Measurements from ENCODE around the gene MLLT10.

MLLT10 gene

DNA sequence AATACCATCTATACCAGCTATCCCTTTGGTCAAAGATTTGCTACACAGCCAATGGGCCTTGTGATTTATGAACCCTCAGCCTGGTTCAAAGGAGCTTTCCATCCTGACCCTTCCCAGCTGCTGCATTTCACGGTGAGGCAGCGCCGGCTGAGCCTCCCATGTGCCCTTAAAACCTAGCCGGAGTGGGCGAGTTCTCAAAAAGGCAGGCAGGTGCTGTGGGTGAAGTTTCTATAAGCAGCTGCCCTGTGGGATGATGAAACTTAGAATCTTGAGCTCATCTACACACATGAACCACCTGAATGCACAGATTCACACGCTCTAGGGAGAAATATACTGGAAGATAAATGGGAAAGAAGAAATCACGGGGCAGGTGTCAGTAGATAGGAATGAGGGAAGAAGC lies 224.7 kb downstream of the MLLT10 start:
- H3K4me3 ChIP-seq (ENCODE audit: low read depth, low read length): no peak overlapping the region
- no peak for DNase-seq (ENCODE audit: low read depth)
- TF ChIP-seq, protein P1, sequence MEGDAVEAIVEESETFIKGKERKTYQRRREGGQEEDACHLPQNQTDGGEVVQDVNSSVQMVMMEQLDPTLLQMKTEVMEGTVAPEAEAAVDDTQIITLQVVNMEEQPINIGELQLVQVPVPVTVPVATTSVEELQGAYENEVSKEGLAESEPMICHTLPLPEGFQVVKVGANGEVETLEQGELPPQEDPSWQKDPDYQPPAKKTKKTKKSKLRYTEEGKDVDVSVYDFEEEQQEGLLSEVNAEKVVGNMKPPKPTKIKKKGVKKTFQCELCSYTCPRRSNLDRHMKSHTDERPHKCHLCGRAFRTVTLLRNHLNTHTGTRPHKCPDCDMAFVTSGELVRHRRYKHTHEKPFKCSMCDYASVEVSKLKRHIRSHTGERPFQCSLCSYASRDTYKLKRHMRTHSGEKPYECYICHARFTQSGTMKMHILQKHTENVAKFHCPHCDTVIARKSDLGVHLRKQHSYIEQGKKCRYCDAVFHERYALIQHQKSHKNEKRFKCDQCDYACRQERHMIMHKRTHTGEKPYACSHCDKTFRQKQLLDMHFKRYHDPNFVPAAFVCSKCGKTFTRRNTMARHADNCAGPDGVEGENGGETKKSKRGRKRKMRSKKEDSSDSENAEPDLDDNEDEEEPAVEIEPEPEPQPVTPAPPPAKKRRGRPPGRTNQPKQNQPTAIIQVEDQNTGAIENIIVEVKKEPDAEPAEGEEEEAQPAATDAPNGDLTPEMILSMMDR (IDR thresholded peaks at IDR 0.05; ENCODE audit: low read depth, low read length): no peak
- TF ChIP-seq POLR2A (IDR thresholded peaks at IDR 0.05; ENCODE audit: extremely low read depth, insufficient read length) (no peak), MYC (IDR thresholded peaks at IDR 0.05; ENCODE audit: low read depth, low read length) (no peak)
- TF ChIP-seq, protein P2, sequence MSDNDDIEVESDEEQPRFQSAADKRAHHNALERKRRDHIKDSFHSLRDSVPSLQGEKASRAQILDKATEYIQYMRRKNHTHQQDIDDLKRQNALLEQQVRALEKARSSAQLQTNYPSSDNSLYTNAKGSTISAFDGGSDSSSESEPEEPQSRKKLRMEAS (IDR thresholded peaks at IDR 0.05; ENCODE audit: low read depth, low read length): no peak

GRCh38 chr10:21759232-21759631 lies 225.2 kb downstream of the MLLT10 start:
- no peak for DNase-seq (ENCODE audit: low read depth)
- TF ChIP-seq, protein P2 (IDR thresholded peaks at IDR 0.05; ENCODE audit: low read depth, low read length): no peak
- TF ChIP-seq, protein P1 (IDR thresholded peaks at IDR 0.05; ENCODE audit: low read depth, low read length): no peak
- TF ChIP-seq MYC (IDR thresholded peaks at IDR 0.05; ENCODE audit: low read depth, low read length) (no peak), POLR2A (IDR thresholded peaks at IDR 0.05; ENCODE audit: extremely low read depth, insufficient read length) (no peak)
- no peak overlapping the region for H3K4me3 ChIP-seq (ENCODE audit: low read depth, low read length)

DNA sequence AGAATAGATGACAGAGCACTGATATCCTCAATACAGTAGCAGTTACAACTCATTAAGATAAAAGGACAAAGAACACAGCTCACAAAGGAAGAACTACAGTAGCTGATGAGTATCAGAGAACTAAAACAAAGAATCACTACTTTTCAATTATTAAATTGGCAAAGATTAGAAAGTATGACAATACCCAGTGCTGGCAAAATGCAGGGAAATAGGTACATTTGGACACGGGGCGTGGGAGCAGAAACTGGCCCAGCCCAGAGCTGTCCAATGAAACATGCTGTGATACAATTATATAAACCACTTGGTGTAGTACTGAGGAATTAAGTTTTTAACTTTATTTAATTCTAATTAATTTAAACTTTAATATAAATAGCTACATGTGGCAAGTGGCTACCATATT lies 226.3 kb downstream of the MLLT10 start:
- no peak overlapping the region for H3K4me3 ChIP-seq (ENCODE audit: low read depth, low read length)
- no peak for DNase-seq (ENCODE audit: low read depth)
- TF ChIP-seq, protein P1 (IDR thresholded peaks at IDR 0.05; ENCODE audit: low read depth, low read length): no peak
- TF ChIP-seq, protein P2 (IDR thresholded peaks at IDR 0.05; ENCODE audit: low read depth, low read length): no peak

DNA sequence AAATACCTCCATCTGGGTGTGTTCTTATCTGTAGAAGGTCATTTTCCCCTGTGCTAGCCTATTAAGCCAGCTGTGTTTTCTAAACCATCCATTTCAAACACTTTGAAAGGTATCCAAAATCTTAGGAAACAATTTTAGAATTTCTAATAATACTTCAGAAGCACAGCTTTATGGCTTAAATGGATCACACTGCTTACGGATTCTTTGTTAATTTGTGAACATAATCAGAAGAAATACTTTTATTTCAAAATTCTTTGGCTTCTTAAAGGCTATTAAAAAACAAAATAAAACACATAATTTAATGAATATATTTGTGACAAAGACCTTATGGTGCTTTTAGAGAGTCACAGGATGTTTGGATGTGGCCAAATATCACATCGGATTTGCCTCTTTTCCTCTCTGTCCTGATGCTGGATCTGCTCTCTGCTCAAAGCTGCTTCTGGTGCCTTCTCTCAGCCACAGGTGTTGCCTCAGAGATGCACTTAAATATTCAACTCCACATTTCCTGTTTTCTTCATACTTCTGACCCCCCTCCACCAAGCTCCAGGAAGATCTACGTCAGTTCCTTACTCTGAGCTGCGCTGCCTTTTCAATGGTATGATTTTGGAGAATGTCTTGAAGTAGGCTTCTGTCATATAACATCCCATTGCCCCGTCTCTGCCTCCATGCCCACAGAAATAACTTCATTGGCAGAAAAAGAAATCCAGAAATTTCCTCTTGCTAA lies 230.6 kb downstream of the MLLT10 start:
- no peak for TF ChIP-seq MYC (IDR thresholded peaks at IDR 0.05; ENCODE audit: low read depth, low read length)
- TF ChIP-seq, protein P1 (IDR thresholded peaks at IDR 0.05; ENCODE audit: low read depth, low read length): no peak
- TF ChIP-seq POLR2A (IDR thresholded peaks at IDR 0.05; ENCODE audit: extremely low read depth, insufficient read length): no peak
- TF ChIP-seq, protein P2 (IDR thresholded peaks at IDR 0.05; ENCODE audit: low read depth, low read length): no peak
- DNase-seq (ENCODE audit: low read depth): no peak
- no peak overlapping the region for H3K4me3 ChIP-seq (ENCODE audit: low read depth, low read length)

DNA sequence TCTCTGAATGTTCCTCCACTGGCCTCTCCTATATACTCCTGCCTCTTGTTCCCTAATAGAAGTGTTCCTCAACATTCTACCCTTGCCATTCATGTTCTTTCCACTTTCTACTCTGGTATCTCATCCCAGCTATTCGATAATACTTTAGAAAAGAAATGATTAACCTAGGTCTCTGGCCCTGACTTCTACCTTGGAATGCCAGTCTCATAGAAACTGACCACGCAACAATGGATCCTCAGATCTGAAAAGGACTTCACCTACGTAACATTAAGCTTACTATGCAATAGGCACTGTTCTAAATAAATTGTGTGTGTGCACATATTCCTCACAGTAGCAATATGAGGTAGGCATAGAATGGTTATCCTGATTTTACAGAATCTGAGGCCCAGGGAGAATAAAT lies 235.0 kb downstream of the MLLT10 start:
- DNase-seq (ENCODE audit: low read depth): no peak
- H3K4me3 ChIP-seq (ENCODE audit: low read depth, low read length): no peak overlapping the region
- no peak for TF ChIP-seq POLR2A (IDR thresholded peaks at IDR 0.05; ENCODE audit: extremely low read depth, insufficient read length)
- TF ChIP-seq MYC (IDR thresholded peaks at IDR 0.05; ENCODE audit: low read depth, low read length): no peak
- TF ChIP-seq, protein P2 (IDR thresholded peaks at IDR 0.05; ENCODE audit: low read depth, low read length): no peak
- TF ChIP-seq, protein P1 (IDR thresholded peaks at IDR 0.05; ENCODE audit: low read depth, low read length): no peak

Data from NB4 (cell line).